Neural crest cell (in vitro differentiated cells): ENCODE data around the gene PAK4. TPM values are rescaled to one million over a fixed set of nuclear protein-coding genes. Genes with fewer than 3 reads are reported as not detected.
A peak's percentile ranks its signal among the peaks of the same experiment; 100 is the strongest.

Source experiments
- DNase-seq: peaks from one replicate; pipeline ENCODE4 v3.0.0; 2021; ENCODE audit warnings: low read depth, mixed read lengths, low spot score
- H3K27ac Mint-ChIP-seq: one replicate; pipeline ENCODE4 v1.8.0; 2021; ENCODE audit warnings: mild to moderate bottlenecking, mixed read lengths; ENCODE audit not compliant: unreplicated experiment
- H3K27me3 Mint-ChIP-seq: 2 replicates; pipeline ENCODE4 v1.8.0; 2021; ENCODE audit warnings: low read depth, mild to moderate bottlenecking, mixed read lengths
- H3K36me3 Mint-ChIP-seq: 2 replicates; pipeline ENCODE4 v1.8.0; 2021; ENCODE audit warnings: low read depth, mild to moderate bottlenecking, mixed read lengths
- H3K4me1 Mint-ChIP-seq: 2 replicates; pipeline ENCODE4 v1.8.0; 2021; ENCODE audit warnings: mixed read lengths
- H3K4me3 Mint-ChIP-seq: one replicate; pipeline ENCODE4 v1.8.0; 2021; ENCODE audit warnings: mild to moderate bottlenecking, mixed read lengths
- H3K9me3 Mint-ChIP-seq: 2 replicates; pipeline ENCODE4 v1.8.0; 2021; ENCODE audit warnings: mixed read lengths
- total RNA-seq: library from RNA; stranded (reverse); gene quantifications from 2 replicates; pipeline ENCODE4 v1.2.1, GENCODE V29; 2021
- TF ChIP-seq, protein P1 (sequence below): fragments of 200-600 bp; sonication (generic); conservative IDR thresholded peaks from 2 replicates; pipeline ENCODE4 v1.5.0; 2021; ENCODE audit warnings: antibody characterized with exemption, mild to moderate bottlenecking

PAK4 gene
- total RNA-seq, 1 donor from 2014 or later: 54.4 TPM

DNA sequence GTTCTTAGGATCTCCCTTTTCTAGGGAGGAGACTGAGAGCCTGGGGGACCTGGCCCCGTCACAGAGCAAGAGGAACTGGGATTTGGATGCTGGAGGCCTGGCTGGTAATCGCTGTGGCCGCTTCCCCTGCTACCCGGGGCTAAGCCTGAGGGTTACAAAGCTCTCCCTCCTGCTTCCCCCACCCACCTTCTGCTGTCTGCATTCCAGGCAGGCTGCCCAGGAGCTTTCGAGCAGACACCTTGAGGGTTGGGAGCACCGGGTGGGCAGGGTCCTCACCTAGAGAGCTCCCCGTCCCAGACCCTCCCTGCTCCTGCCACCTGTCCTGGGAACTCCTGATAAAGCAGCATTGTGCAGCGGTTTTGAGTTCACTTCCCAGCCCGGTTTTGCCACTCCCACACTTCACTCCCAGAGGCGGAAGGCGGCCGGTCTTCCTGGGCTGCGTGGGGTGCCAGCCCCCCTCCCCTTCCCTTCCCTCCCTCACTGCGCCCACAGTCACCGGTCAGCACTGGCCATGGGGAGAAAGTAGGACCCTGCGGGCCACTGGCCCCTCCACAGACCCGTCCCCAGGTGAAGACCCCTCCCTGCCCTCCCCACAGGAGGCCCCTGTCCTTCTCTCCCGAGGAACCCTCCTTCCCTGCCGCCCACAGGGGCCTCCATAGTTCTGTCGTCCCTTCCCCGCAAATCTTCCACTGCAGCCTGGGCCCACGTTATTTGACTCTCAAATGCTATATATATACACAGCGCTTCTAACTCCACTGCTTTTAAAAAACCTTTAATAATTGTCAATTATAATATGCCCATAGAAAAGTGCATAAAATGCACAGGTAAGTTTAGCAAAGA lies 8.1 kb downstream of the PAK4 start:
- H3K4me3 Mint-ChIP-seq: no peak overlapping the region
- H3K27ac Mint-ChIP-seq: no peak overlapping the region

DNA sequence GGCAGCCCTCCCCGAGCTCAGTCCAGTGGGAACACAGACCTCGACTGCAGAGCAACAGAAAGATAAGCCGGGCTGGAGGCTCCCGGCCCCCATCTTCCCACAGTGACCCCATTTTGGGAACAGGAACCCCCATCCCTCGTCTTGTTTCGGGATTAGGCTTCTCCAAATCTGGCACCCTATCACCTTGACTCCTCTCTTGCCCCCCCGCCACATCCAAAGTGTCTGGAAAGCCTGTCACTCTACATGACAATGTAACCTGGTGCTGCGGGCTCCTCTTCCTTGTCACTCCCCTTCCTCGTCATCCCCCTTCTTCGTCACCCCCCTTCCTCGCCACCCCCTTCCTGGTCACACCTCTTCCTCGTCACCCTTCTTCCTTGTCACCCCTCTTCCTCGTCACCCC lies 10.1 kb downstream of the PAK4 start:
- Mint-ChIP-seq H3K4me1 (peaks cover 34% of the 10 kb centered on the region), H3K27ac (no peak overlapping the region), H3K27me3 (no peaks in the 10 kb centered on the region), H3K36me3 (no peaks in the 10 kb centered on the region), H3K4me3 (no peak overlapping the region), H3K9me3 (no peaks in the 10 kb centered on the region)
- no peak for DNase-seq
- TF ChIP-seq, protein P1, sequence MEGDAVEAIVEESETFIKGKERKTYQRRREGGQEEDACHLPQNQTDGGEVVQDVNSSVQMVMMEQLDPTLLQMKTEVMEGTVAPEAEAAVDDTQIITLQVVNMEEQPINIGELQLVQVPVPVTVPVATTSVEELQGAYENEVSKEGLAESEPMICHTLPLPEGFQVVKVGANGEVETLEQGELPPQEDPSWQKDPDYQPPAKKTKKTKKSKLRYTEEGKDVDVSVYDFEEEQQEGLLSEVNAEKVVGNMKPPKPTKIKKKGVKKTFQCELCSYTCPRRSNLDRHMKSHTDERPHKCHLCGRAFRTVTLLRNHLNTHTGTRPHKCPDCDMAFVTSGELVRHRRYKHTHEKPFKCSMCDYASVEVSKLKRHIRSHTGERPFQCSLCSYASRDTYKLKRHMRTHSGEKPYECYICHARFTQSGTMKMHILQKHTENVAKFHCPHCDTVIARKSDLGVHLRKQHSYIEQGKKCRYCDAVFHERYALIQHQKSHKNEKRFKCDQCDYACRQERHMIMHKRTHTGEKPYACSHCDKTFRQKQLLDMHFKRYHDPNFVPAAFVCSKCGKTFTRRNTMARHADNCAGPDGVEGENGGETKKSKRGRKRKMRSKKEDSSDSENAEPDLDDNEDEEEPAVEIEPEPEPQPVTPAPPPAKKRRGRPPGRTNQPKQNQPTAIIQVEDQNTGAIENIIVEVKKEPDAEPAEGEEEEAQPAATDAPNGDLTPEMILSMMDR: no peak

More for the DNA sequence above, 8.1 kb downstream of the PAK4 start:
- Mint-ChIP-seq H3K36me3 (no peaks in the 10 kb centered on the region), H3K4me1 (peaks cover 40% of the 10 kb centered on the region), H3K9me3 (no peaks in the 10 kb centered on the region), H3K27me3 (no peaks in the 10 kb centered on the region)
- no peak for DNase-seq
- TF ChIP-seq, protein P1: no peak

DNA sequence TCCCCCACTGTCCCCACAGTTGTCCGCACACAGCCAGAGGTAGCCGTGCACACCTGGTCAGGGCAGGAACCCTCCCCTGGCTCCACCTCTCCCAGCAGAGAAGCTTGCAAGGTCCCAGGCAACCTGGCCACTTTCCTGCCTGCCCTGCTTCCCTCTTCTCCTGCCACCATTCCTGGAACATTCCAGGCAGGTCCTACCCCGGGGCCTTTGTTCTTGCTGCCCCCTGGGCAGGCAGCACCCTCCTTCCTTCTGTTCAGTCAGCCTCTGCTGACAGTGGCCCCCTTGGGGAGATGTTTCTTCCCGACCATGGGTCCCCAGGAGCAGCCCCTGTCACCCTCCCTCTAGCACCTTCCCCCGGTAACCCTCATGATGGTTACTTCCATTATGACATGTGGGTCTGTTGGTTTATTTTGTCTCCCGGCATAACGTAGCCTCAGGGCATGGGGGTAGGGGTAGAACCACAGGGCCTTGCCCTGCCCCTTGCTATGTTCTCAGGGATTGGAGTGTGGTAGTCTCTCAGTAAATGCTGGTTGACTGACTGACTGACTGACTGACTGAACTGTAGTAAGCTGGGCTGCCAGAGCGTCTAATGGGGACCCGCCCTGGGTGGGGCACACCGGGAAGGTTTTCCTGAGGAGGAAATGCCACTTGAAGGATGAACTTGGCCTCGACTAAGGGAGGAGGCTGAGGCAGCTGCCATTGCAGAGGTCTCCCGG lies 10.8 kb downstream of the PAK4 start:
- no peak for DNase-seq
- Mint-ChIP-seq H3K4me3 (no peak overlapping the region), H3K36me3 (no peaks in the 10 kb centered on the region), H3K27ac (peak overlapping the region; percentile 27), H3K9me3 (no peaks in the 10 kb centered on the region), H3K4me1 (peaks cover 39% of the 10 kb centered on the region), H3K27me3 (no peaks in the 10 kb centered on the region)
- TF ChIP-seq, protein P1: no peak

DNA sequence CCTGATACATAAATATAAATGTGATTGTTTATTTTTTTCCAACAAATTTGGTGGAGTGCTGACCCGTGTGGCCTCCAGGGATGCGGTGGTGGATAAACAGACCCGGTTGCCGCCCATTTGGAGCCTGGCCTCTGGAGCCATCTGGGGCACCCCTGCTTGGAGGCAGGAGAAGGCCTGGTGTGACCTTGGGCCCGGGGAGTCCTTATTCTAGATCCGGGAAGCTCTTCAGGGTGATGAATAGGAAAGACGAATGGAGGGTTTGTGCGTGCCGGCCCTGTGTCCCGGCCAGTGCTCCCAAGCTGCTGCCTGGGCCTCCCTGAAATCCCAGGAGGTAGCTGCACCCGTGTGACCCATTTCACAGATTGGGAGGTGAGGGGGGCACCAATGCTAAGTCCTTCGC lies 11.5 kb downstream of the PAK4 start:
- Mint-ChIP-seq H3K9me3 (no peaks in the 10 kb centered on the region), H3K4me1 (peaks cover 41% of the 10 kb centered on the region), H3K4me3 (no peak overlapping the region), H3K27ac (no peak overlapping the region), H3K36me3 (no peaks in the 10 kb centered on the region), H3K27me3 (no peaks in the 10 kb centered on the region)
- TF ChIP-seq, protein P1: no peak
- no peak for DNase-seq

DNA sequence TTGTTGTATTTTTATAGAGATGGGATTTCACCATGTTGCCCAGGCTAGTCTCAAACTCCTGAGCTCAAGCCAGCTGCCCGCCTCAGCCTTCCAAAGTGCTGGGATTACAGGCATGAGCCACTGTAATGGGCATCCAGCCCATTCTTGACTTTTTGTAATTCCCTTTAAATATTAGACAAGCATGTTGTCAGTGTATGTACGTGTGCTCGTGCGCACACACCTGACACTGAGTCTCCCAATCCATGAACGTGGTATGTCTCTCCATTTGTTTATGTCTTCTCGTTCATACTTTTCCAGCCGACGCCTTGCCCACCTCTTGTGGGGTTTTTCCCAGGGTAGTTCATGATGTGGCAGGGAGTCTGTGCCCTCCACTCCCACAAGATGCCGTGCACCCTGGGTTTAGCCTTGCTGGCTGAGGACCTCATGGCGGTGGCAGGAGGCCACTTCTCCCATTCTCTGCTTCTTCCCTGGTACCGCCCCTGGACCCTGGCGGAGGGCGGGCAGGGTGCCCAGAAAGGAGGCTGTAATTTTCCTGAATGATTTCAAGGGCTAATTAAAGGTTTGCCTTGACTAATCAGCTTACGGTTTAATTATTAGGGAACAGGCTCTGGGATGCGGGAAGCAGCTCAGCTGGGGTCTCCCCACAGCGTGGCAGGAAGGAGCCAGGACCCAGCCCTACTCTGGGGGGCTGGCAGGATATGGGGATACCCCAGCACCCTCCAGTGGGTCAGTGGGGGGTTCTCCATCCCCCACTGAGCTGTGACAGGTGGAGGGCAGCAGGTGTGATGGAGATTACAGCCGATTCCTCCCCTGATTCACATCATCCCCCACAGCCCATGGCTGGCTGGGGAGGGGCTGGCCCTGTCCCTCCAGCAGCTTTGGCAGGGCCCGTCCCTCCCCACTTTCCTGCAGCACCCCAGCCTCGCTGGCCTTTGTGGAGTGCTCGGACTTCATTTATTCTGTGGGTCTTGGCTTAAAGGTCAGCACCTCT lies 12.9 kb downstream of the PAK4 start:
- Mint-ChIP-seq H3K4me1 (peaks cover 34% of the 10 kb centered on the region), H3K27me3 (no peaks in the 10 kb centered on the region), H3K27ac (no peak overlapping the region), H3K36me3 (no peaks in the 10 kb centered on the region), H3K9me3 (no peaks in the 10 kb centered on the region), H3K4me3 (no peak overlapping the region)
- DNase-seq: no peak
- TF ChIP-seq, protein P1: no peak
